H9 (cell line): ENCODE results near the gene UBE2Q1. TPM values are rescaled to one million over a fixed set of nuclear protein-coding genes. Genes with fewer than 3 reads are reported as not detected.

Experiments
- DNase-seq: peaks from one replicate; pipeline ENCODE4 v3.0.0-alpha.2; 2017
- H2AFZ ChIP-seq: one replicate; pipeline ENCODE4 v1.6.1; 2013; ENCODE audit warnings: mild to moderate bottlenecking, low read length, control low read depth, moderate library complexity
- H2AK5ac ChIP-seq: 2 replicates; pipeline ENCODE4 v1.6.1; 2013; ENCODE audit warnings: low read length, control low read depth, mixed read lengths; ENCODE audit not compliant: insufficient read length
- H2BK120ac ChIP-seq: one replicate; pipeline ENCODE4 v1.6.1; 2013; ENCODE audit warnings: low read depth, mild to moderate bottlenecking, low read length, control low read depth, inconsistent platforms; ENCODE audit not compliant: poor library complexity, severe bottlenecking
- H2BK12ac ChIP-seq: 2 replicates; pipeline ENCODE4 v1.6.1; 2013; ENCODE audit warnings: low read length, control low read depth, mixed read lengths, low read depth; ENCODE audit not compliant: insufficient read length
- H2BK15ac ChIP-seq: 2 replicates; pipeline ENCODE4 v1.6.1; 2013; ENCODE audit warnings: low read depth, low read length, control low read depth
- H2BK20ac ChIP-seq: one replicate; pipeline ENCODE4 v1.6.1; 2013; ENCODE audit warnings: low read depth, mild to moderate bottlenecking, low read length, control low read depth, inconsistent platforms; ENCODE audit not compliant: poor library complexity, severe bottlenecking
- H2BK5ac ChIP-seq: 2 replicates; pipeline ENCODE4 v1.6.1; 2013; ENCODE audit warnings: low read length, control low read depth, mixed read lengths; ENCODE audit not compliant: insufficient read length
- H3K14ac ChIP-seq: 2 replicates; pipeline ENCODE4 v1.6.1; 2013; ENCODE audit warnings: low read length, control low read depth; ENCODE audit not compliant: insufficient read depth
- H3K18ac ChIP-seq: 2 replicates; pipeline ENCODE4 v1.6.1; 2013; ENCODE audit warnings: low read depth, mild to moderate bottlenecking, mixed read lengths, low read length, control low read depth; ENCODE audit not compliant: insufficient read length
- H3K23ac ChIP-seq: 2 replicates; pipeline ENCODE4 v1.6.1; 2013; ENCODE audit warnings: low read length, control low read depth, mixed read lengths, low read depth; ENCODE audit not compliant: insufficient read length
- H3K23me2 ChIP-seq: 2 replicates; pipeline ENCODE4 v1.6.1; 2013; ENCODE audit warnings: low read depth, mild to moderate bottlenecking, mixed read lengths, low read length, control low read depth; ENCODE audit not compliant: insufficient read length, poor library complexity, severe bottlenecking
- H3K27ac ChIP-seq: 2 replicates; pipeline ENCODE4 v1.5.1; 2013; ENCODE audit warnings: low read length, control low read depth, mixed read lengths, low read depth; ENCODE audit not compliant: insufficient read length
- H3K27me3 ChIP-seq: 2 replicates; pipeline ENCODE4 v1.6.1; 2013; ENCODE audit warnings: low read length, control low read depth, inconsistent platforms; ENCODE audit not compliant: insufficient read depth
- H3K4ac ChIP-seq: 2 replicates; pipeline ENCODE4 v1.6.1; 2013; ENCODE audit warnings: low read depth, mild to moderate bottlenecking, control low read depth, inconsistent platforms, low read length, moderate library complexity
- H3K4me1 ChIP-seq: 2 replicates; pipeline ENCODE4 v1.6.1; 2013; ENCODE audit warnings: low read length, control low read depth, inconsistent platforms; ENCODE audit not compliant: insufficient read depth
- H3K4me2 ChIP-seq: 2 replicates; pipeline ENCODE4 v1.6.1; 2013; ENCODE audit warnings: low read length, control low read depth, mixed read lengths; ENCODE audit not compliant: insufficient read length, insufficient read depth
- H3K56ac ChIP-seq: 2 replicates; pipeline ENCODE4 v1.6.1; 2013; ENCODE audit warnings: low read depth, mild to moderate bottlenecking, mixed read lengths, low read length, control low read depth; ENCODE audit not compliant: insufficient read length
- H3K79me1 ChIP-seq: 2 replicates; pipeline ENCODE4 v1.6.1; 2013; ENCODE audit warnings: low read depth, mild to moderate bottlenecking, moderate library complexity, low read length, control low read depth, inconsistent platforms; ENCODE audit not compliant: insufficient read depth, poor library complexity, severe bottlenecking
- H3K79me2 ChIP-seq: 2 replicates; pipeline ENCODE4 v1.6.1; 2013; ENCODE audit warnings: low read length, control low read depth, inconsistent platforms; ENCODE audit not compliant: insufficient read depth
- H3K9ac ChIP-seq: 2 replicates; pipeline ENCODE4 v1.6.1; 2013; ENCODE audit warnings: low read length, control low read depth, mixed read lengths; ENCODE audit not compliant: insufficient read length; ENCODE audit errors: extremely low read depth
- H3K9me3 ChIP-seq: one replicate; pipeline ENCODE4 v1.6.1; 2013; ENCODE audit warnings: low read depth, low read length, inconsistent platforms; ENCODE audit not compliant: control insufficient read depth
- H3T11ph ChIP-seq: one replicate; pipeline ENCODE4 v1.6.1; 2013; ENCODE audit warnings: mild to moderate bottlenecking, low read length, control low read depth, inconsistent platforms
- H4K20me1 ChIP-seq: one replicate; pipeline ENCODE4 v1.6.1; 2013; ENCODE audit not compliant: control insufficient read depth, insufficient read length, insufficient read depth
- H4K5ac ChIP-seq: 2 replicates; pipeline ENCODE4 v1.6.1; 2013; ENCODE audit warnings: low read depth, mild to moderate bottlenecking, mixed read lengths, low read length, control low read depth; ENCODE audit not compliant: insufficient read length
- H4K8ac ChIP-seq: replicated peaks from 2 replicates; pipeline ENCODE4 v1.6.1; 2013; ENCODE audit warnings: low read length, control low read depth, mixed read lengths, low read depth; ENCODE audit not compliant: insufficient read length
- H4K91ac ChIP-seq: 2 replicates; pipeline ENCODE4 v1.6.1; 2013; ENCODE audit warnings: low read depth, mild to moderate bottlenecking, moderate library complexity, mixed read lengths, low read length, control low read depth; ENCODE audit not compliant: insufficient read length
- H3K27ac Mint-ChIP-seq, 3 experiments: 2 replicates in 2 of 3; 3 replicates in 1 of 3; pipeline ENCODE4 v1.8.0; 2020 to 2021; ENCODE audit warnings: mixed read lengths in 3 of 3, mild to moderate bottlenecking in 1 of 3, moderate library complexity in 1 of 3
- H3K27me3 Mint-ChIP-seq: 2 replicates; pipeline ENCODE4 v1.8.0; 2021; ENCODE audit warnings: low read depth, mild to moderate bottlenecking, moderate library complexity, mixed read lengths
- H3K36me3 Mint-ChIP-seq, 3 experiments: 2 replicates in 2 of 3; 3 replicates in 1 of 3; pipeline ENCODE4 v1.8.0; 2020 to 2021; ENCODE audit warnings: low read depth in 3 of 3, mixed read lengths in 3 of 3; ENCODE audit not compliant: insufficient read depth in 1 of 3
- H3K4me1 Mint-ChIP-seq, 2 experiments: 2 replicates each; pipeline ENCODE4 v1.8.0; 2020; ENCODE audit warnings: mixed read lengths in 2 of 2
- H3K4me3 Mint-ChIP-seq, 2 experiments: 2 replicates in 1 of 2; 3 replicates in 1 of 2; pipeline ENCODE4 v1.8.0; 2020 to 2021; ENCODE audit warnings: mild to moderate bottlenecking in 2 of 2, mixed read lengths in 2 of 2, moderate library complexity in 1 of 2
- H3K9me3 Mint-ChIP-seq, 2 experiments: 2 replicates in 1 of 2; 3 replicates in 1 of 2; pipeline ENCODE4 v1.8.0; 2020; ENCODE audit warnings: mild to moderate bottlenecking in 2 of 2, mixed read lengths in 2 of 2, moderate library complexity in 1 of 2
- WGBS: extraction: QIAGEN DNeasy Blood & Tissue Kit; methylation state at CpG from one replicate; pipeline ENCODE4 v1.1.7; 2013; ENCODE audit warnings: missing lambda C conversion rate, low lambda C conversion rate, mixed read lengths; ENCODE audit not compliant: insufficient read length; ENCODE audit errors: extremely low coverage; 5-methylcytosine and 5-hydroxymethylcytosine counted together
- total RNA-seq: library from RNA; stranded (reverse); gene quantifications from 2 replicates; pipeline ENCODE4 v1.2.1, GENCODE V29; 2021
- TF ChIP-seq, protein P1 (sequence below): fragments of 200-600 bp; sonication (generic); conservative IDR thresholded peaks from 3 replicates; pipeline ENCODE4 v1.8.0; 2021; ENCODE audit warnings: antibody characterized with exemption, mild to moderate bottlenecking

Gene UBE2Q1
- total RNA-seq, 1 experiment from 2014 or later: 108 TPM

DNA sequence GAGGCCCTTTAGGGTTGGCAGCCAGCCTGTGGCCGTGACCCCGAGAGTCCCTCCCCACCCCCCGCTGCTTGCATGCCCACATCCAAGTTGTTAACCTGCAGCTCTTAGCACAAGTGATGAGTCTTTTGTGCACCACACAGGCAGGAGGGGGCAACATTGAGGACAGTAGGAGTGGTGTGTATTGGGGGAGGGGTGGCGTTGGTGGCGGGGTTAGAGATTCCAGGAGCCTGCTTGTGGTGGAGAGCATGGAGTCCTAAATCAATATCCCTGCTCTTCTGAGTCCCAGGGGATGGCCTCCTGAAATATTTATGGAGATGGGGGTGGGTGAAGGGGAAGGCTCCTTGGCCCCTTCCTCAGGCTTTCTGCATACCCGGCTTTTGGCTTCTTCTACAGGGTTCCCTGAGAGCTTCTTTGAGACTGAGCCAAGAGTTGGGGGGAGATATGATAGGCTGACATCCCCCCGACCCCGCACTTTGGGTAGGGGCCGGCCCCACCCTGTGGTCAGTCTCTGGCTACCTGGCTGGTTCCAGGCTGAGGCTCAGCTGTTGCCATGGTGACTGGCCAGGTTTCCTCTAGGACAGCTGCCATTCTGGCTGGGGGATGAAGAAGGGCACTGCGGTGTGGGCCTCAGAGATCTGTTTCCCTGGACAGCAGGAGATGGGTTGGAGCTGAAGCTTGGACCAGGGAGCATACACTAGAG is 14.2 kb upstream of the UBE2Q1 start:
- no peak overlapping the region for H3K23ac ChIP-seq
- H3K27me3 Mint-ChIP-seq: peaks cover 6% of the 10 kb centered on the region
- H2AK5ac ChIP-seq: no peak overlapping the region
- no peaks in the 10 kb centered on the region for H3K79me2 ChIP-seq
- H2AFZ ChIP-seq: no peak overlapping the region
- H3K27ac ChIP-seq: no peak overlapping the region
- H4K20me1 ChIP-seq: no peaks in the 10 kb centered on the region
- no peaks in the 10 kb centered on the region for H3K27me3 ChIP-seq
- no peak for DNase-seq
- no CpG with 5 or more reads among the region's 10 CpGs for WGBS
- H3K4me2 ChIP-seq: no peak overlapping the region
- H3K23me2 ChIP-seq: peaks cover 4% of the 10 kb centered on the region
- H4K8ac ChIP-seq: no peak overlapping the region
- no peak overlapping the region for H2BK120ac ChIP-seq
- no peak overlapping the region for H2BK20ac ChIP-seq
- no peak overlapping the region for H3K18ac ChIP-seq
- peaks cover 27 to 37% of the 10 kb centered on the region in 2 experiments for H3K4me1 Mint-ChIP-seq
- no peaks in the 10 kb centered on the region for H3K79me1 ChIP-seq
- no peak overlapping the region for H3T11ph ChIP-seq
- H3K56ac ChIP-seq: no peak overlapping the region
- H3K14ac ChIP-seq: no peak overlapping the region; the same call in 1 of the 2 replicates
- H3K4me3 Mint-ChIP-seq: no peak overlapping the region
- H3K36me3 Mint-ChIP-seq: peaks cover 0 to 5% (median 5%) of the 10 kb centered on the region in 3 experiments; a peak in 3 of 7 replicates
- H3K9me3 ChIP-seq: no peaks in the 10 kb centered on the region
- no peak overlapping the region for H2BK15ac ChIP-seq
- TF ChIP-seq, protein P1, sequence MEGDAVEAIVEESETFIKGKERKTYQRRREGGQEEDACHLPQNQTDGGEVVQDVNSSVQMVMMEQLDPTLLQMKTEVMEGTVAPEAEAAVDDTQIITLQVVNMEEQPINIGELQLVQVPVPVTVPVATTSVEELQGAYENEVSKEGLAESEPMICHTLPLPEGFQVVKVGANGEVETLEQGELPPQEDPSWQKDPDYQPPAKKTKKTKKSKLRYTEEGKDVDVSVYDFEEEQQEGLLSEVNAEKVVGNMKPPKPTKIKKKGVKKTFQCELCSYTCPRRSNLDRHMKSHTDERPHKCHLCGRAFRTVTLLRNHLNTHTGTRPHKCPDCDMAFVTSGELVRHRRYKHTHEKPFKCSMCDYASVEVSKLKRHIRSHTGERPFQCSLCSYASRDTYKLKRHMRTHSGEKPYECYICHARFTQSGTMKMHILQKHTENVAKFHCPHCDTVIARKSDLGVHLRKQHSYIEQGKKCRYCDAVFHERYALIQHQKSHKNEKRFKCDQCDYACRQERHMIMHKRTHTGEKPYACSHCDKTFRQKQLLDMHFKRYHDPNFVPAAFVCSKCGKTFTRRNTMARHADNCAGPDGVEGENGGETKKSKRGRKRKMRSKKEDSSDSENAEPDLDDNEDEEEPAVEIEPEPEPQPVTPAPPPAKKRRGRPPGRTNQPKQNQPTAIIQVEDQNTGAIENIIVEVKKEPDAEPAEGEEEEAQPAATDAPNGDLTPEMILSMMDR: no peak
- no peak overlapping the region; a peak in 1 of 7 replicates for H3K27ac Mint-ChIP-seq
- no peaks in the 10 kb centered on the region; the same call in 1 of the 2 replicates for H3K4me1 ChIP-seq
- H4K91ac ChIP-seq: no peak overlapping the region
- H2BK5ac ChIP-seq: no peak overlapping the region
- no peak overlapping the region for H4K5ac ChIP-seq
- H3K4ac ChIP-seq: no peak overlapping the region
- H2BK12ac ChIP-seq: no peak overlapping the region
- no peak overlapping the region for H3K9ac ChIP-seq
- H3K9me3 Mint-ChIP-seq: no peaks in the 10 kb centered on the region
